HepG2 (cell line): Measurements from ENCODE around the gene PRKAR1B. TPM values are rescaled to one million over a fixed set of nuclear protein-coding genes. Genes with fewer than 3 reads are reported as not detected.

Experiments used
- ASH2L ChIP-seq: fragments of 300-600, 200-600 bp; sonication (generic); IDR thresholded peaks from 2 replicates; pipeline ENCODE4 v1.7.0; 2017; ENCODE audit warnings: low read depth, mild to moderate bottlenecking, moderate library complexity, mixed read lengths, low read length; ENCODE audit not compliant: insufficient read length
- BATF2 ChIP-seq: sonication (generic); formaldehyde crosslinking; IDR thresholded peaks from 2 replicates; pipeline ENCODE4 v1.8.0; 2022; ENCODE audit warnings: mild to moderate bottlenecking, missing genetic modification reagents, moderate library complexity
- BORCS8-MEF2B ChIP-seq: sonication (generic); formaldehyde crosslinking; IDR thresholded peaks from 2 replicates; pipeline ENCODE4 v1.8.0; 2022; ENCODE audit warnings: mild to moderate bottlenecking, missing genetic modification reagents
- CHD2 ChIP-seq: IDR thresholded peaks from 2 replicates; pipeline ENCODE4 v1.6.1; 2011; ENCODE audit warnings: low read depth, low read length, improper control_type of control experiment
- FOXC1 ChIP-seq: sonication (generic); formaldehyde crosslinking; IDR thresholded peaks from 2 replicates; pipeline ENCODE4 v1.8.0; 2022; ENCODE audit warnings: mild to moderate bottlenecking, missing genetic modification reagents, borderline replicate concordance
- HNRNPK ChIP-seq: fragments of 200-400 bp; formaldehyde crosslinking; IDR thresholded peaks from 2 replicates; pipeline ENCODE4 v1.6.1; 2018; ENCODE audit warnings: low read length, low read depth, moderate library complexity, mild to moderate bottlenecking; ENCODE audit not compliant: poor library complexity, severe bottlenecking
- MBNL3 ChIP-seq: fragments of 250-450 bp; sonication (Bioruptor Pico); conservative IDR thresholded peaks from 2 replicates; pipeline ENCODE4 v1.8.0; 2022; ENCODE audit warnings: mild to moderate bottlenecking, inconsistent platforms
- MED8 ChIP-seq: sonication (generic); formaldehyde crosslinking; IDR thresholded peaks from 2 replicates; pipeline ENCODE4 v1.8.1; 2023; ENCODE audit warnings: mild to moderate bottlenecking, missing genetic modification reagents; ENCODE audit not compliant: insufficient replicate concordance
- MLLT10 ChIP-seq: sonication (generic); formaldehyde crosslinking; IDR thresholded peaks from 2 replicates; pipeline ENCODE4 v1.4.0; 2020; ENCODE audit warnings: missing genetic modification reagents
- MYPOP ChIP-seq: sonication (generic); formaldehyde crosslinking; IDR thresholded peaks from 2 replicates; pipeline ENCODE4 v1.8.1; 2023; ENCODE audit warnings: mild to moderate bottlenecking, moderate library complexity, missing genetic modification reagents
- NFKBIZ ChIP-seq: IDR thresholded peaks from 2 replicates; pipeline ENCODE4 v1.6.1; 2018; ENCODE audit warnings: missing genetic modification reagents, missing compliant biosample characterization
- NR2C2 ChIP-seq: sonication (generic); formaldehyde crosslinking; IDR thresholded peaks from 2 replicates; pipeline ENCODE4 v1.4.0; 2020; ENCODE audit warnings: missing genetic modification reagents, mild to moderate bottlenecking, moderate library complexity, borderline replicate concordance
- PRPF4 ChIP-seq: fragments of 200-400 bp; formaldehyde crosslinking; IDR thresholded peaks from 2 replicates; pipeline ENCODE4 v1.6.1; 2016; ENCODE audit warnings: low read length, low read depth; ENCODE audit not compliant: poor library complexity, severe bottlenecking
- RBM39 ChIP-seq: fragments of 200-400 bp; formaldehyde crosslinking; IDR thresholded peaks from one replicate; pipeline ENCODE4 v1.6.1; 2018; ENCODE audit warnings: antibody characterized with exemption, mild to moderate bottlenecking, low read depth, low read length; ENCODE audit not compliant: poor library complexity, severe bottlenecking
- SRY ChIP-seq: sonication (generic); formaldehyde crosslinking; IDR thresholded peaks from 2 replicates; pipeline ENCODE4 v1.8.0; 2022; ENCODE audit warnings: mild to moderate bottlenecking, missing genetic modification reagents
- SSRP1 ChIP-seq: IDR thresholded peaks from 2 replicates; pipeline ENCODE4 v1.6.1; 2016; ENCODE audit warnings: control low read depth
- TBP ChIP-seq: sonication (generic); formaldehyde crosslinking; IDR thresholded peaks from 2 replicates; pipeline ENCODE4 v1.5.0; 2020; ENCODE audit warnings: missing genetic modification reagents
- ZBTB20 ChIP-seq: sonication (generic); formaldehyde crosslinking; IDR thresholded peaks from 2 replicates; pipeline ENCODE4 v1.8.1; 2023; ENCODE audit warnings: missing genetic modification reagents, low read depth, mild to moderate bottlenecking, borderline replicate concordance
- ZNF138 ChIP-seq: sonication (generic); formaldehyde crosslinking; IDR thresholded peaks from 2 replicates; pipeline ENCODE4 v1.5.0; 2020; ENCODE audit warnings: mild to moderate bottlenecking, low read depth, missing genetic modification reagents
- ZNF224 ChIP-seq: sonication (generic); formaldehyde crosslinking; IDR thresholded peaks from 2 replicates; pipeline ENCODE4 v1.5.0; 2020; ENCODE audit warnings: mild to moderate bottlenecking, missing genetic modification reagents
- ZNF225 ChIP-seq: sonication (generic); formaldehyde crosslinking; IDR thresholded peaks from 2 replicates; pipeline ENCODE4 v1.4.0; 2020; ENCODE audit warnings: mild to moderate bottlenecking, missing genetic modification reagents
- ZNF263 ChIP-seq: sonication (generic); formaldehyde crosslinking; IDR thresholded peaks from 2 replicates; pipeline ENCODE4 v1.4.0; 2020; ENCODE audit warnings: missing genetic modification reagents
- ZNF747 ChIP-seq: sonication (generic); formaldehyde crosslinking; IDR thresholded peaks from 2 replicates; pipeline ENCODE4 v1.8.1; 2023; ENCODE audit warnings: missing genetic modification reagents, mild to moderate bottlenecking, borderline replicate concordance
- ZNF790 ChIP-seq: sonication (generic); formaldehyde crosslinking; IDR thresholded peaks from 2 replicates; pipeline ENCODE4 v1.8.0; 2022; ENCODE audit warnings: missing genetic modification reagents, mild to moderate bottlenecking, borderline replicate concordance
- ZSCAN22 ChIP-seq: sonication (generic); formaldehyde crosslinking; IDR thresholded peaks from 2 replicates; pipeline ENCODE4 v1.4.0; 2020; ENCODE audit warnings: mild to moderate bottlenecking, missing genetic modification reagents
- ZSCAN30 ChIP-seq: sonication (generic); formaldehyde crosslinking; IDR thresholded peaks from 2 replicates; pipeline ENCODE4 v1.5.0; 2020; ENCODE audit warnings: mild to moderate bottlenecking, missing genetic modification reagents
- ZUFSP ChIP-seq: sonication (generic); formaldehyde crosslinking; IDR thresholded peaks from 2 replicates; pipeline ENCODE4 v1.9.0; 2021; ENCODE audit warnings: missing genetic modification reagents, mild to moderate bottlenecking, borderline replicate concordance
- polyA plus RNA-seq, 8 experiments: library from polyadenylated mRNA; depleted of rRNA in 3 of 8; stranded (reverse) in 7 of 8; unstranded in 1 of 8; fragments of >200 nt; fragmentation: Illumina TruSeq in 4 of 8; extraction: Trizol in 4 of 8; gene quantifications; 2 replicates each; pipeline versions ENCODE4 v1.2.1 to v1.2.3, GENCODE V29; 2011 to 2016; ENCODE audit warnings: low read depth in 4 of 8, missing spikeins in 1 of 8, mixed read lengths in 1 of 8; ENCODE audit not compliant: insufficient read depth in 1 of 8
- total RNA-seq, 5 experiments: library from RNA; depleted of rRNA; stranded (reverse); fragments of >200 nt; fragmentation: Illumina TruSeq; extraction: Trizol; gene quantifications; 2 replicates each; pipeline ENCODE4 v1.2.3, GENCODE V29; 2016; ENCODE audit warnings: low read depth in 1 of 5

The PRKAR1B gene
- total and polyA plus RNA-seq, 2 of the 13 experiments (the other 11 are each of a cell fraction or from before 2014, with no cell fraction given), result 7.9 to 28.2 TPM

- TF ChIP-seq MYPOP (CRISPR knock-in tag) (peak; percentile 59; the same call in 1 of the 2 replicates), ZUFSP (CRISPR knock-in tag) (no peak), TBP (CRISPR knock-in tag) (no peak), SSRP1 (CRISPR knock-in tag) (no peak), ZBTB20 (CRISPR knock-in tag) (no peak), ZNF263 (CRISPR knock-in tag) (peak; percentile 94), NR2C2 (no peak), ZNF138 (CRISPR knock-in tag) (no peak), ZSCAN30 (CRISPR knock-in tag) (no peak), ZNF747 (no peak), ZSCAN22 (CRISPR knock-in tag) (no peak), FOXC1 (CRISPR knock-in tag) (no peak), ASH2L (no peak), CHD2 (no peak), MBNL3 (no peak), HNRNPK (peak; percentile 3), MLLT10 (CRISPR knock-in tag) (no peak), PRPF4 (no peak), MED8 (no peak), RBM39 (no peak), BATF2 (CRISPR knock-in tag) (no peak), NFKBIZ (CRISPR knock-in tag) (no peak), BORCS8-MEF2B (CRISPR knock-in tag) (no peak), ZNF224 (no peak), SRY (CRISPR knock-in tag) (no peak), ZNF790 (CRISPR knock-in tag) (no peak), ZNF225 (CRISPR knock-in tag) (no peak)
Measured at GRCh38 chr7:518630-519483, 208.2 kb downstream of the PRKAR1B start (continued).
